ENCODE data around the gene MADD. TPM values are rescaled to one million over a fixed set of nuclear protein-coding genes. Genes with fewer than 3 reads are reported as not detected.
A peak's percentile ranks its signal among the peaks of the same experiment; 100 is the strongest.

MADD gene
- total RNA-seq, 1 donor from 2014 or later = 40.9 TPM

- Histone ChIP-seq H3K4me3 (peak overlapping the region; percentile 77), H3K36me3 (peaks cover 64% of the 10 kb centered on the region), H3K4me1 (peaks cover 68% of the 10 kb centered on the region), H3K9me3 (replicated peaks) (no peaks in the 10 kb centered on the region), H3K27ac (replicated peaks) (peak overlapping the region; percentile 97), H3K27me3 (ENCODE audit: low read depth) (no peaks in the 10 kb centered on the region)
- intact Hi-C loops (cut with micrococcal nuclease) = no loop called here
- TF ChIP-seq, protein P1, sequence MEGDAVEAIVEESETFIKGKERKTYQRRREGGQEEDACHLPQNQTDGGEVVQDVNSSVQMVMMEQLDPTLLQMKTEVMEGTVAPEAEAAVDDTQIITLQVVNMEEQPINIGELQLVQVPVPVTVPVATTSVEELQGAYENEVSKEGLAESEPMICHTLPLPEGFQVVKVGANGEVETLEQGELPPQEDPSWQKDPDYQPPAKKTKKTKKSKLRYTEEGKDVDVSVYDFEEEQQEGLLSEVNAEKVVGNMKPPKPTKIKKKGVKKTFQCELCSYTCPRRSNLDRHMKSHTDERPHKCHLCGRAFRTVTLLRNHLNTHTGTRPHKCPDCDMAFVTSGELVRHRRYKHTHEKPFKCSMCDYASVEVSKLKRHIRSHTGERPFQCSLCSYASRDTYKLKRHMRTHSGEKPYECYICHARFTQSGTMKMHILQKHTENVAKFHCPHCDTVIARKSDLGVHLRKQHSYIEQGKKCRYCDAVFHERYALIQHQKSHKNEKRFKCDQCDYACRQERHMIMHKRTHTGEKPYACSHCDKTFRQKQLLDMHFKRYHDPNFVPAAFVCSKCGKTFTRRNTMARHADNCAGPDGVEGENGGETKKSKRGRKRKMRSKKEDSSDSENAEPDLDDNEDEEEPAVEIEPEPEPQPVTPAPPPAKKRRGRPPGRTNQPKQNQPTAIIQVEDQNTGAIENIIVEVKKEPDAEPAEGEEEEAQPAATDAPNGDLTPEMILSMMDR (IDR thresholded peaks at IDR 0.05; ENCODE audit: borderline replicate concordance) = no peak
- DNase-seq = no peak
Measured at GRCh38 chr11:47348859-47349258, 78.9 kb downstream of the MADD start.

DNA sequence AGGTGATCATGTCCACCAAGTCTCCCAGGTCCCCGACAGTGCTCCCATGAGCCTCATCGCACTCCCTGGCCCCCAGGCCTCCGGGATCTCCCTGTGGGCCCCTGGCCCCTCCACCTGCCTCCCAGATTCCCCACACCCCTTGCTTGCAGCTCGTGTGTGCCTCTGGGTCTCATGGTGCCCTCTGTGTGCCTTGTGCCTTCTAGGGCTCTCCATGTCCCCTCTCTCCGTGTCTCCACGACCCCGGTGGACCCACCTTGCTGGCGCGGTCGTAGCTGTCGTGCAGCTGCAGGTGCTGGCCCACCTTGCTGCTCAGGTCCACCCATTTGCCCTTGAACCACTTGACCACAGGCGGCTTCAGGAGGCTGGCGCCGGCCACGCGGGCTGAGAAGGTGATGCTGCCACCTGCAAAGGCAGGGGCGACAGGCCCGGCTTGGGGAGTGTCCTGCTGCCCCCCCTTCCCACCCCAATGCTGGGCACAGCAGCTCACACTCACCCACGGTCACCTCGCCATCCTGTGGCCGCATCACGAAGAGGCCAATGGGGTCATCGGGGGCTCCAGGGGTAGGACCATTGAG lies 79.7 kb downstream of the MADD start:
- no peaks in the 10 kb centered on the region for H3K27me3 ChIP-seq (ENCODE audit: low read depth)
- no peaks in the 10 kb centered on the region for H3K9me3 ChIP-seq (replicated peaks)
- peak overlapping the region; percentile 77 for H3K4me3 ChIP-seq
- DNase-seq = no peak
- H3K36me3 ChIP-seq = peaks cover 56% of the 10 kb centered on the region
- TF ChIP-seq, protein P1 (IDR thresholded peaks at IDR 0.05; ENCODE audit: borderline replicate concordance) = no peak
- peak overlapping the region; percentile 97 for H3K27ac ChIP-seq (replicated peaks)
- peaks cover 64% of the 10 kb centered on the region for H3K4me1 ChIP-seq
- intact Hi-C loops (cut with micrococcal nuclease) = no loop called here

- intact Hi-C loops (cut with micrococcal nuclease) = no loop called here
- peaks cover 50% of the 10 kb centered on the region for H3K36me3 ChIP-seq
- DNase-seq = no peak
Measured at GRCh38 chr11:47350315-47350714, 80.4 kb downstream of the MADD start.

DNA sequence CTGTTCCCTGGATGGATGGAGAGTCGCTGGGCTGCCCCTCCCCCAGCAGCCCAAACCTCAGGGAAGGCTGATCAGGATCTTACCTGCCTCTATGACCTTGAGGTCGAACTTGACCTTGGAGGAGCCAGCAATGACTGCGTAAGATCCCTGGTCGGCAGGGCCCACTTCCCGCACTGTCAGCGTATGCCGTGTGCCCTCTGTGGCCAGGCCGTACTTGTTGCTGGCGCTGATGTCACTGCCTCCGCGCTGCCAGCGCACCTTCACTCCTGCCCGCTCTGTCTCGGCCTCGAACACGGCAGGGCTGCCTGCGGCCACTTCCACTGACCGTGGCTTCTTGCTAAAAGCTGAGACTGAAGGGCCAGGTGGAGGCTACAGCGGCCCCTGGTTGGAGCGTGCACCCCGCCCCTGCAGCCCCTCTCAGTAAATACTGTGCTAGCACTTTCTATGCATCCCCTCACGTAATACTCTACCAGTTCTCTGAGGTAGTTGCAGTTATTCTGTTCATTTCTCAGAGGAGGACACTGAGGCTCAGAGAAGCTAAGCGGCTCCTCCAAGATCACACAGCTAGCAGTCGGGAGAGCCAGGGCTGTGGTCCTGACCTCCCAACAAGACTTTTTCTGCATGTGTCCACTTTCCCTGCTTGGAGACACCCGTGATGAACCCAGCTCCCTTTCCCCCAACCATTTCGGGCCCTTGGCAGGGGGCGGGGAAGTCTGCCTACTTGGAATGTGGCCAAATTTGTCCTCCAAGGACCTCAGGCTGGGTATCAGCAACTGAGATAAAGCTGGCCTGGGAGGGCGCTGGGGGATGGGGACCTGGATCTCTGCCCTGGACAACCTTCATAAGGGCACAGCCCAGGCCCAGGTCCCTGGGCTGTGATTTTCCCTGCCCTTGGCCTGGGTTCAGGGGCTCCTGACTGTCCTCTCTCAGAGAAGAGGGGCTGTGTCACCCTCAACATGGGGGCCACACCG lies 81.5 kb downstream of the MADD start:
- Histone ChIP-seq H3K4me3 (peak overlapping the region; percentile 77), H3K9me3 (replicated peaks) (no peaks in the 10 kb centered on the region), H3K36me3 (peaks cover 39% of the 10 kb centered on the region), H3K27me3 (ENCODE audit: low read depth) (no peaks in the 10 kb centered on the region), H3K4me1 (peaks cover 48% of the 10 kb centered on the region), H3K27ac (replicated peaks) (peak overlapping the region; percentile 97)
- DNase-seq = peak; percentile 82
- intact Hi-C loops (cut with micrococcal nuclease) = no loop called here
- TF ChIP-seq, protein P1 (IDR thresholded peaks at IDR 0.05; ENCODE audit: borderline replicate concordance) = no peak

More at GRCh38 chr11:47350315-47350714, 80.4 kb downstream of the MADD start:
- Histone ChIP-seq H3K9me3 (replicated peaks) (no peaks in the 10 kb centered on the region), H3K27ac (replicated peaks) (peak overlapping the region; percentile 97), H3K27me3 (ENCODE audit: low read depth) (no peaks in the 10 kb centered on the region), H3K4me3 (peak overlapping the region; percentile 77), H3K4me1 (peaks cover 57% of the 10 kb centered on the region)
- TF ChIP-seq, protein P1 (IDR thresholded peaks at IDR 0.05; ENCODE audit: borderline replicate concordance) = no peak

DNA sequence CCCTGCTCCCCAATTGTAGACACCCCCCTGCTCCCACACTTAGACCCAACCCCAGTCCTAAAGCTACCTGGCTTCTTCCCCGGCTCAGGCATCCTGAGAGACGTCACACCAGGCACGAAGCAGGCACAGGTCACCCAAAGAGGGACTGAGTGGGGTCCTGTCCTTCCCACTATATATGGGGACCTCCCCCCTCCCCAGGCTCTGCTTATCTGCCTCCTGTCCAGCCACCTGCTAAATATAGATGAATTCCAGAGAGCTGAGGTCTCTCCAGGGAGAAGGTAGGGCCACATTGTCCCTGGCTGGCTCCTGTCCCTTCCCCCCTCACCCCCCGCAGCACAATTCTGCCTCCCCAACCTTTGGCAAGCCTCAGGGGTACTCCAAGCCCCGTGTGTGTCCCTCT lies 82.6 kb downstream of the MADD start, which contains the start of gene MYBPC3:
Gene MYBPC3 (minus strand): TSS at position 147 of the 400 bp plus-strand sequence. CDS start 55 bp downstream, at position 92.
- peaks cover 37% of the 10 kb centered on the region for H3K4me1 ChIP-seq
- TF ChIP-seq, protein P1 (IDR thresholded peaks at IDR 0.05; ENCODE audit: borderline replicate concordance) = no peak
- no peaks in the 10 kb centered on the region for H3K27me3 ChIP-seq (ENCODE audit: low read depth)
- peak within 1 kb of the TSS; percentile 97 for H3K27ac ChIP-seq (replicated peaks)
- peaks cover 28% of the 10 kb centered on the region for H3K36me3 ChIP-seq
- H3K9me3 ChIP-seq (replicated peaks) = no peaks in the 10 kb centered on the region
- H3K4me3 ChIP-seq = peak within 1 kb of the TSS; percentile 77
- intact Hi-C loops (cut with micrococcal nuclease) = no loop called here
- DNase-seq = peak; percentile 66

Data from left ventricle myocardium inferior (tissue), 1 donor.